ENCODE measurements around the gene MOCOS. TPM values are rescaled to one million over a fixed set of nuclear protein-coding genes. Genes with fewer than 3 reads are reported as not detected.

The MOCOS gene
- total RNA-seq, 4 donors from 2014 or later: 0.46 to 2.8 (median 0.73) TPM

DNA sequence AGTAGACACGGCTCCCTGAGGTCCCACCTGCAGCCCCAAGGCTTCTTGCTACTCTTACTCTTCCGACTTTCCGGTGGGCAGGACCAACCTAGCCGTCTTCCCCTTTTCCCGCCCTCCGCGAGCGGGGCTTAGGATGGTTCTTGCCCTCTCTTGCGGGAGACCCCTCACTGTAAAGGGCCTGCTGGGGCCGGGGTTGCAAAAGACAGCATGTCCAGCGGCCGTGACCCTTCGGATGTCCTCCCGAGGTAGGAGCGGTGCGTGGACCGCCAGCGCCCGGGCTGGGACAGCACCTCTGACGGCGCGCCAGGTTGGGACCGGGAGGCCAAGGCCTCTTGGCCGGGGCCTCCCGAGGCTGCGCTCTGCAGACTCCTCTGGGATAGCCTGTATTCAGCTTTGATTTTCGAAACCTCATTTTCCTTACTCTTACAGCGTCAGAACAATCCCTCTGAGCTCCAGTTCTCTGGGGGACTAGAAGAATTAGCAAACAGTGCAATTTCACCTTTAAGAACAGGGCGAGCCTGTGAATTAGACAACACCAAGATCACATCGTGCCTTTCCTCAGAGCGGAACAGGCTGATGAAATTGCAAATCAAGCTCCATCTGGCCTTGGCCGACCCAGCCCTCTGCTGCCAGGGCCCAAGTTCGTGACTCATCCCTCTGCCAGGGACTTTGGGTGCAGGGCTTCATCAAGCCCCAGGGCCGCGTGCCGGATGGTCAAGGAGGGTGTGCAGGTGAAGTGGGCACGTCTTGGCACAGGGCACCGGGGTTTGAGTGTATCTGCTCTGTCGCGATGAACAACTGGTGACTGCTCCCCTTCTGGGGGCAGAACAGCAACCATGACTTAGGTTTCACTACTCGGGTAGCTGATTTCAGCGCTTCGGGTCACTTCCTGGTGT is 777 bp downstream of the MOCOS start:
- intact Hi-C loops (cut with DNase I; ENCODE audit: low total_unique reads): loop anchor here (5.0 to 10.0 kb wide), 3 partner anchors 97 to 384 kb away; partner anchors contain the start of gene RPRD1A

DNA sequence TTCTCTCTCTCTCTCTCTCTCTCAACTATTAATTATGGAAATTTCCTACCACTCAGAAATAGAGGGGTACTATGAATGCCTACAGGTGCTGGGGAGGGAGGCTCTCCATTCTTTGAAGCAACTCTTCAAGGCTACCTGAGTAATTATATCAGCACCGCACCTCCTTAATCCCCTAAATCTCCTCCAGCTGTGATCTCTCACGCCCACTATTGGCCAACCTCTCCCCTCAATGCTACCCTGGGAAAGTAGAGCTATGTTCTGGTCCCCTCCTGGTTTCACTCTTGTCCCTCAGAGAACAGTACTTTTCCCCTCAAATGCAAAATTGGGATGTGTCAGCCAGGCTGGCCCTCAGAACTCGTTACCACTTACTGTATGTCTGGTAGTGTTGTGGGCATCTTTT is 1.6 kb downstream of the MOCOS start:
- no peak overlapping the region for H3K27ac ChIP-seq
- no peaks in the 10 kb centered on the region for H3K36me3 ChIP-seq
- no peak overlapping the region for H3K4me3 ChIP-seq
- H3K9me3 ChIP-seq: no peaks in the 10 kb centered on the region
- in situ Hi-C loops (cut with MboI; ENCODE audit: low sequenced_read_pairs in 4 of 4) (no loop called here), intact Hi-C loops (cut with DNase I; ENCODE audit: low total_unique reads) (loop anchor here (5.0 to 10.0 kb wide), 3 partner anchors 96 to 383 kb away; partner anchors contain the start of gene RPRD1A)
- H3K27me3 ChIP-seq: peaks cover 5 to 19% (median 19%) of the 10 kb centered on the region in 3 donors
- DNase-seq (no peak), ATAC-seq (no peak)
- H3K4me1 ChIP-seq: peaks cover 4 to 8% of the 10 kb centered on the region in 2 donors
- no peak for TF ChIP-seq POLR2A (IDR thresholded peaks at IDR 0.05)
- TF ChIP-seq, protein P1, sequence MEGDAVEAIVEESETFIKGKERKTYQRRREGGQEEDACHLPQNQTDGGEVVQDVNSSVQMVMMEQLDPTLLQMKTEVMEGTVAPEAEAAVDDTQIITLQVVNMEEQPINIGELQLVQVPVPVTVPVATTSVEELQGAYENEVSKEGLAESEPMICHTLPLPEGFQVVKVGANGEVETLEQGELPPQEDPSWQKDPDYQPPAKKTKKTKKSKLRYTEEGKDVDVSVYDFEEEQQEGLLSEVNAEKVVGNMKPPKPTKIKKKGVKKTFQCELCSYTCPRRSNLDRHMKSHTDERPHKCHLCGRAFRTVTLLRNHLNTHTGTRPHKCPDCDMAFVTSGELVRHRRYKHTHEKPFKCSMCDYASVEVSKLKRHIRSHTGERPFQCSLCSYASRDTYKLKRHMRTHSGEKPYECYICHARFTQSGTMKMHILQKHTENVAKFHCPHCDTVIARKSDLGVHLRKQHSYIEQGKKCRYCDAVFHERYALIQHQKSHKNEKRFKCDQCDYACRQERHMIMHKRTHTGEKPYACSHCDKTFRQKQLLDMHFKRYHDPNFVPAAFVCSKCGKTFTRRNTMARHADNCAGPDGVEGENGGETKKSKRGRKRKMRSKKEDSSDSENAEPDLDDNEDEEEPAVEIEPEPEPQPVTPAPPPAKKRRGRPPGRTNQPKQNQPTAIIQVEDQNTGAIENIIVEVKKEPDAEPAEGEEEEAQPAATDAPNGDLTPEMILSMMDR (IDR thresholded peaks at IDR 0.05 in 4 of 5, conservative IDR thresholded peaks at IDR 0.05 in 1 of 5): no peak

More for the DNA sequence above, 777 bp downstream of the MOCOS start:
- in situ Hi-C loops (cut with MboI; ENCODE audit: low sequenced_read_pairs in 4 of 4): no loop called here
- ATAC-seq: peak; percentile 74 to 77
- no peaks in the 10 kb centered on the region for H3K9me3 ChIP-seq
- DNase-seq: peak; percentile 41 to 59
- peaks cover 5 to 19% (median 19%) of the 10 kb centered on the region in 3 donors for H3K27me3 ChIP-seq
- peak overlapping the region; percentile 66 to 83 (median 75) for H3K4me3 ChIP-seq
- peak overlapping the region in 2 of 4 donors; percentile 24 to 58 for H3K27ac ChIP-seq
- peaks cover 4 to 8% of the 10 kb centered on the region in 2 donors for H3K4me1 ChIP-seq
- no peak for TF ChIP-seq POLR2A (IDR thresholded peaks at IDR 0.05)
- TF ChIP-seq, protein P1 (IDR thresholded peaks at IDR 0.05 in 4 of 5, conservative IDR thresholded peaks at IDR 0.05 in 1 of 5): no peak
- no peaks in the 10 kb centered on the region for H3K36me3 ChIP-seq

DNA sequence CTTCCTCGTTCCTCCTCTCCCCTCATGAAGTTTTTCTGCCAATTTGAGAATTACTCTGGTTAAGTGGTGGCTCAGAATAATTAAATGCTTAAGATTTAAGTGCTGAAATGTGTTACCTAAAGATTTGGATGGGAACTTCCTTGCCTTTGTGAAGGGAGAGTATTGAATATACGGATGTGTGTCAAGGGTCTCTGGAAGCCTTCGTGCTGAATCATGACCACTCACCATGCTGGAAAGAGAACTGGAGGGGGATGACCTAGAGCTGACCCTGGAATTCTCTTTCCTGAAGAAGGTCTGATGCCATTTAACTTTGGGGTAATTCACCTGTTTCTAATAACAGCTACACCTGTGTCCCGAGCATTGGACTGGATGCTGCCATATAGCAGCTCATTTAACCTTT is 2.2 kb downstream of the MOCOS start:
- no peak for DNase-seq
- in situ Hi-C loops (cut with MboI; ENCODE audit: low sequenced_read_pairs in 4 of 4): no loop called here
- no peak for ATAC-seq

DNA sequence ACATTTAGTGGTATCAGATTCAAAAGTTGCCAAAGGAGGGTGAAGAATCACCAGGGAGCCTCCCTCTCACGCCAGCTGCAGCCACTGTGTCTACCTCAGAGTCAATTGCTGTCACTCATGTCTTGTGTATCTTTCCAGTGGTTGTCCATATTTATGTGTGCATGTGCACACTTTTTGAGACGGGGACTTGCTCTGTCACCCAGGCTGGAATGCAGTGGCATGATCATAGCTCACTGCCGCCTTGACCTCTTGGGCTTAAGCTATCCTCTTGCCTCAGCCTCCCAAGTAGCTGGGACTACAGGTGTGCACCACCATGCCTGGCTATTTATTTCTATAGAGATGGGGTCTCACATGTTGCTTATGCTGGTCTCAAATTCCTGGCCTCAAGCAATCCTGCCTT is 4.0 kb downstream of the MOCOS start:
- Histone ChIP-seq H3K27me3 (peaks cover 5 to 15% (median 14%) of the 10 kb centered on the region in 3 donors), H3K4me1 (peaks cover 4 to 8% of the 10 kb centered on the region in 2 donors), H3K4me3 (no peak overlapping the region), H3K27ac (no peak overlapping the region), H3K9me3 (no peaks in the 10 kb centered on the region), H3K36me3 (no peaks in the 10 kb centered on the region)
- DNase-seq (no peak), ATAC-seq (no peak)
- intact Hi-C loops (cut with DNase I; ENCODE audit: low total_unique reads) (no loop called here), in situ Hi-C loops (cut with MboI; ENCODE audit: low sequenced_read_pairs in 4 of 4) (no loop called here)
- TF ChIP-seq, protein P1 (IDR thresholded peaks at IDR 0.05 in 4 of 5, conservative IDR thresholded peaks at IDR 0.05 in 1 of 5): no peak
- TF ChIP-seq POLR2A (IDR thresholded peaks at IDR 0.05): no peak

More for the DNA sequence above, 2.2 kb downstream of the MOCOS start:
- TF ChIP-seq POLR2A (IDR thresholded peaks at IDR 0.05): no peak
- TF ChIP-seq, protein P1 (IDR thresholded peaks at IDR 0.05 in 4 of 5, conservative IDR thresholded peaks at IDR 0.05 in 1 of 5): no peak
- peaks cover 4 to 8% of the 10 kb centered on the region in 2 donors for H3K4me1 ChIP-seq
- no peak overlapping the region for H3K27ac ChIP-seq
- H3K27me3 ChIP-seq: peaks cover 5 to 19% (median 19%) of the 10 kb centered on the region in 3 donors
- H3K9me3 ChIP-seq: no peaks in the 10 kb centered on the region
- no peaks in the 10 kb centered on the region for H3K36me3 ChIP-seq
- intact Hi-C loops (cut with DNase I; ENCODE audit: low total_unique reads): loop anchor here (5.0 to 10.0 kb wide), 3 partner anchors 95 to 383 kb away; partner anchors contain the start of gene RPRD1A
- H3K4me3 ChIP-seq: no peak overlapping the region
